ENCODE measurements around the gene EEPD1. TPM values are rescaled to one million over a fixed set of nuclear protein-coding genes. Genes with fewer than 3 reads are reported as not detected.

Gene EEPD1
- total and polyA plus RNA-seq, 4 donors = 2.3 to 12.3 (median 7.1) TPM

DNA sequence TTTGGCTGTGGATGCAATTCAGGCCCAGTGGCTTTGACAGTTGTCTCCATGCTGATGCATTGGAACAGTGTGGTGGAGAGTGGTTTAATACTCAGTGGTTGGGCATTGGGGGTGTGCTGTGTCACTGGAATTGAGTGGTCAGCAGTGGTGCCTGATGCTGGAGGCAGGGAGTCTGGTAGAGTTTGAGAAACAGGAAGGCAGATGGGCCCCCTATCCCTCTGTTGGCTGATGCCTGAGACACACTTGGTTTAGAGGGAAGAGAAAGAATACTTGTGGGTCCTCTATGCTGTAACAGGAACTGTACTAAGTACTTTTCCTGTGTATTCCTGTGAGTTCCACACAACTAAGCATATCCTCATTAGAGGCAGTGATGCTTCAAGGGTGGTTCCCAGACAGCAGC is 55.4 kb downstream of the EEPD1 start:
- Histone ChIP-seq H3K9me3 (ENCODE audit: control insufficient read depth in 4 of 4, low read length in 3 of 4) (no peaks in the 10 kb centered on the region), H3K36me3 (ENCODE audit: control insufficient read depth in 4 of 4, insufficient read depth in 3 of 4, low read depth in 1 of 4, low read length in 3 of 4) (no peaks in the 10 kb centered on the region), H3K4me3 (ENCODE audit: low read depth in 1 of 3, low read length in 3 of 3) (no peak overlapping the region), H3K27ac (ENCODE audit: low read depth in 1 of 2, low read length in 2 of 2) (no peak overlapping the region), H3K27me3 (ENCODE audit: control insufficient read depth in 4 of 4, insufficient read depth in 4 of 4, low read length in 3 of 4) (no peaks in the 10 kb centered on the region), H3K9ac (ENCODE audit: low read depth in 1 of 2, low read length in 2 of 2) (no peak overlapping the region), H3K4me1 (ENCODE audit: control insufficient read depth in 4 of 4, insufficient read depth in 4 of 4, low read length in 3 of 4) (peaks cover 12 to 46% (median 25%) of the 10 kb centered on the region in 4 donors)
- no peak for DNase-seq (ENCODE audit: low spot score)
- TF ChIP-seq, protein P1, sequence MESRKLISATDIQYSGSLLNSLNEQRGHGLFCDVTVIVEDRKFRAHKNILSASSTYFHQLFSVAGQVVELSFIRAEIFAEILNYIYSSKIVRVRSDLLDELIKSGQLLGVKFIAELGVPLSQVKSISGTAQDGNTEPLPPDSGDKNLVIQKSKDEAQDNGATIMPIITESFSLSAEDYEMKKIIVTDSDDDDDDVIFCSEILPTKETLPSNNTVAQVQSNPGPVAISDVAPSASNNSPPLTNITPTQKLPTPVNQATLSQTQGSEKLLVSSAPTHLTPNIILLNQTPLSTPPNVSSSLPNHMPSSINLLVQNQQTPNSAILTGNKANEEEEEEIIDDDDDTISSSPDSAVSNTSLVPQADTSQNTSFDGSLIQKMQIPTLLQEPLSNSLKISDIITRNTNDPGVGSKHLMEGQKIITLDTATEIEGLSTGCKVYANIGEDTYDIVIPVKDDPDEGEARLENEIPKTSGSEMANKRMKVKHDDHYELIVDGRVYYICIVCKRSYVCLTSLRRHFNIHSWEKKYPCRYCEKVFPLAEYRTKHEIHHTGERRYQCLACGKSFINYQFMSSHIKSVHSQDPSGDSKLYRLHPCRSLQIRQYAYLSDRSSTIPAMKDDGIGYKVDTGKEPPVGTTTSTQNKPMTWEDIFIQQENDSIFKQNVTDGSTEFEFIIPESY (IDR thresholded peaks at IDR 0.05) = no peak
- no peak for TF ChIP-seq GABPA (IDR thresholded peaks at IDR 0.05 in 1 of 2, conservative IDR thresholded peaks at IDR 0.05 in 1 of 2)
- TF ChIP-seq NR2F2 (IDR thresholded peaks at IDR 0.05) = no peak
- no peak for TF ChIP-seq TAF1 (conservative IDR thresholded peaks at IDR 0.05)
- TF ChIP-seq RAD21 (IDR thresholded peaks at IDR 0.05) = no peak
- TF ChIP-seq HNF4A (conservative IDR thresholded peaks at IDR 0.05) = no peak
- TF ChIP-seq, protein P2, sequence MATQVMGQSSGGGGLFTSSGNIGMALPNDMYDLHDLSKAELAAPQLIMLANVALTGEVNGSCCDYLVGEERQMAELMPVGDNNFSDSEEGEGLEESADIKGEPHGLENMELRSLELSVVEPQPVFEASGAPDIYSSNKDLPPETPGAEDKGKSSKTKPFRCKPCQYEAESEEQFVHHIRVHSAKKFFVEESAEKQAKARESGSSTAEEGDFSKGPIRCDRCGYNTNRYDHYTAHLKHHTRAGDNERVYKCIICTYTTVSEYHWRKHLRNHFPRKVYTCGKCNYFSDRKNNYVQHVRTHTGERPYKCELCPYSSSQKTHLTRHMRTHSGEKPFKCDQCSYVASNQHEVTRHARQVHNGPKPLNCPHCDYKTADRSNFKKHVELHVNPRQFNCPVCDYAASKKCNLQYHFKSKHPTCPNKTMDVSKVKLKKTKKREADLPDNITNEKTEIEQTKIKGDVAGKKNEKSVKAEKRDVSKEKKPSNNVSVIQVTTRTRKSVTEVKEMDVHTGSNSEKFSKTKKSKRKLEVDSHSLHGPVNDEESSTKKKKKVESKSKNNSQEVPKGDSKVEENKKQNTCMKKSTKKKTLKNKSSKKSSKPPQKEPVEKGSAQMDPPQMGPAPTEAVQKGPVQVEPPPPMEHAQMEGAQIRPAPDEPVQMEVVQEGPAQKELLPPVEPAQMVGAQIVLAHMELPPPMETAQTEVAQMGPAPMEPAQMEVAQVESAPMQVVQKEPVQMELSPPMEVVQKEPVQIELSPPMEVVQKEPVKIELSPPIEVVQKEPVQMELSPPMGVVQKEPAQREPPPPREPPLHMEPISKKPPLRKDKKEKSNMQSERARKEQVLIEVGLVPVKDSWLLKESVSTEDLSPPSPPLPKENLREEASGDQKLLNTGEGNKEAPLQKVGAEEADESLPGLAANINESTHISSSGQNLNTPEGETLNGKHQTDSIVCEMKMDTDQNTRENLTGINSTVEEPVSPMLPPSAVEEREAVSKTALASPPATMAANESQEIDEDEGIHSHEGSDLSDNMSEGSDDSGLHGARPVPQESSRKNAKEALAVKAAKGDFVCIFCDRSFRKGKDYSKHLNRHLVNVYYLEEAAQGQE (IDR thresholded peaks at IDR 0.05) = no peak
- no peak for TF ChIP-seq SP1 (IDR thresholded peaks at IDR 0.05)

DNA sequence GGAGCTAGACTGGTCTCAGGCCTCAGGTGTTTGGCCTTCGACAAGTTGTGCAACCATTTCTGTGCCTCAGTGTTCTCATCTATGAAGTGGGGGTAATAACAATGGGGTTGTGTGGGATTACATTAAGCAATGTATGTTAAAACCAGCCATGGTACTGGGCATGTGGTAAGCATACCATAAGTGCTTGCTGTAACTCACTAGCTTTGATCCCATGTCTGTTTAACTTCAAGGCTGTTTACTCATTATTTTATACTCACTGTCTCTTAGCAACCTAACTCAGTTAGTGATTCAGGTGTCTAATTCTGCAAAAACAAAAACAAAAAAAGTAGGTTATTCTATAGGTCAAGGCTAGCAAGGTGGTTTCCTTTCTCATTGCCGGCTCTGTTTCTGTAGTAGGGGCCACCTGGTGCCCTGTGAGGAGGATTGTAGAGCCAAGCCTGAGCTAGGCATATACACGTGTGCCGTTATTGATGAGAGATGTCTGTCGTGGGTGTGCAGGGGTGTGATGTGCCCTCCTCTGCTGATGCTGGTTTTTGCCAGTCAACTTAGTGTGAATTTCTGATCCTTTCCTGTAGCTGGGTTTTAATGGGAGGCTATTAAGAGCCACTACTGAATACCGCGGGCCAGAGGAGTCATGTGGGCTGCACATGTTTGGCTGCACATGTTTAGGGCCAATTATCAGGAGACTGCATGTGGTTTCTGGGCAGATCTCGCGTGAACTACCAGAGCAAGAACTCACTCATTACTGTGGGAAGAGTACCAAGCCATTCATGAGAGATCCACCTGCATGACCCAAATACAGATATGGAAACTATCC is 56.2 kb downstream of the EEPD1 start:
- Histone ChIP-seq H3K36me3 (ENCODE audit: control insufficient read depth in 4 of 4, insufficient read depth in 3 of 4, low read depth in 1 of 4, low read length in 3 of 4) (no peaks in the 10 kb centered on the region), H3K27ac (ENCODE audit: low read depth in 1 of 2, low read length in 2 of 2) (no peak overlapping the region), H3K4me1 (ENCODE audit: control insufficient read depth in 4 of 4, insufficient read depth in 4 of 4, low read length in 3 of 4) (peaks cover 12 to 43% (median 25%) of the 10 kb centered on the region in 4 donors), H3K9me3 (ENCODE audit: control insufficient read depth in 4 of 4, low read length in 3 of 4) (no peaks in the 10 kb centered on the region), H3K27me3 (ENCODE audit: control insufficient read depth in 4 of 4, insufficient read depth in 4 of 4, low read length in 3 of 4) (no peaks in the 10 kb centered on the region), H3K9ac (ENCODE audit: low read depth in 1 of 2, low read length in 2 of 2) (no peak overlapping the region), H3K4me3 (ENCODE audit: low read depth in 1 of 3, low read length in 3 of 3) (no peak overlapping the region)
- TF ChIP-seq FOXA2 (IDR thresholded peaks at IDR 0.05) = no peak
- no peak for TF ChIP-seq NR2F2 (IDR thresholded peaks at IDR 0.05)
- no peak for TF ChIP-seq TAF1 (conservative IDR thresholded peaks at IDR 0.05)
- DNase-seq (ENCODE audit: low spot score) = no peak
- 91% methylated on average over 9 of the region's 9 CpGs for WGBS

DNA sequence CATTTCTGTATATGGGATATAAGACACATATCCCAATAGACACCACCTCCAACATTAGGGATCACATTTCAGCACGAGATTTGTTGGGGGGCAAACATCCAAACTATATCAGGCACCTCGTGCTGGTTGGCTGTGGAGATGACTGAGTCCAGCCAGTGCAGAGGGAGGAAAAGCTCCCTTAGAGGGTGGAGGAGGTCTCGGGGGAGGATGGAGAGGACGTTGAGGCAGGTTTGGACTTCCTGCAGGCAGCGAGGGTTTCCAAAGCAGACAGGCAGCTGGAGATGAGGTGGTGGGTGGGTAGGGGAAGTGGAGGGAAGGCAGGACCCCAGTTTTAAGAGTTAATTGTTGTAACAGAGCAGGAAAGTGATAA is 56.7 kb downstream of the EEPD1 start:
- WGBS = 80% methylated on average over 5 of the region's 5 CpGs
- Histone ChIP-seq H3K9me3 (ENCODE audit: control insufficient read depth in 4 of 4, low read length in 3 of 4) (no peaks in the 10 kb centered on the region), H3K4me1 (ENCODE audit: control insufficient read depth in 4 of 4, insufficient read depth in 4 of 4, low read length in 3 of 4) (peaks cover 12 to 38% (median 25%) of the 10 kb centered on the region in 4 donors), H3K36me3 (ENCODE audit: control insufficient read depth in 4 of 4, insufficient read depth in 3 of 4, low read depth in 1 of 4, low read length in 3 of 4) (no peaks in the 10 kb centered on the region), H3K27ac (ENCODE audit: low read depth in 1 of 2, low read length in 2 of 2) (no peak overlapping the region), H3K4me3 (ENCODE audit: low read depth in 1 of 3, low read length in 3 of 3) (no peak overlapping the region), H3K9ac (ENCODE audit: low read depth in 1 of 2, low read length in 2 of 2) (no peak overlapping the region), H3K27me3 (ENCODE audit: control insufficient read depth in 4 of 4, insufficient read depth in 4 of 4, low read length in 3 of 4) (no peaks in the 10 kb centered on the region)
- DNase-seq (ENCODE audit: low spot score) = no peak
- TF ChIP-seq FOXA1 (IDR thresholded peaks at IDR 0.05) (no peak), HNF4G (IDR thresholded peaks at IDR 0.05) (no peak), TAF1 (conservative IDR thresholded peaks at IDR 0.05) (no peak), HNF4A (conservative IDR thresholded peaks at IDR 0.05) (no peak), JUND (IDR thresholded peaks at IDR 0.05) (no peak), FOXA2 (IDR thresholded peaks at IDR 0.05) (no peak), YY1 (IDR thresholded peaks at IDR 0.05) (no peak), GABPA (IDR thresholded peaks at IDR 0.05 in 1 of 2, conservative IDR thresholded peaks at IDR 0.05 in 1 of 2) (no peak), RXRA (IDR thresholded peaks at IDR 0.05) (no peak), EGR1 (IDR thresholded peaks at IDR 0.05; ENCODE audit: low read depth in 2 of 2) (no peak), NR2F2 (IDR thresholded peaks at IDR 0.05) (no peak), RAD21 (IDR thresholded peaks at IDR 0.05) (no peak)
- TF ChIP-seq, protein P3, sequence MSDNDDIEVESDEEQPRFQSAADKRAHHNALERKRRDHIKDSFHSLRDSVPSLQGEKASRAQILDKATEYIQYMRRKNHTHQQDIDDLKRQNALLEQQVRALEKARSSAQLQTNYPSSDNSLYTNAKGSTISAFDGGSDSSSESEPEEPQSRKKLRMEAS (IDR thresholded peaks at IDR 0.05) = no peak
- TF ChIP-seq, protein P1 (IDR thresholded peaks at IDR 0.05) = no peak
- TF ChIP-seq, protein P4, sequence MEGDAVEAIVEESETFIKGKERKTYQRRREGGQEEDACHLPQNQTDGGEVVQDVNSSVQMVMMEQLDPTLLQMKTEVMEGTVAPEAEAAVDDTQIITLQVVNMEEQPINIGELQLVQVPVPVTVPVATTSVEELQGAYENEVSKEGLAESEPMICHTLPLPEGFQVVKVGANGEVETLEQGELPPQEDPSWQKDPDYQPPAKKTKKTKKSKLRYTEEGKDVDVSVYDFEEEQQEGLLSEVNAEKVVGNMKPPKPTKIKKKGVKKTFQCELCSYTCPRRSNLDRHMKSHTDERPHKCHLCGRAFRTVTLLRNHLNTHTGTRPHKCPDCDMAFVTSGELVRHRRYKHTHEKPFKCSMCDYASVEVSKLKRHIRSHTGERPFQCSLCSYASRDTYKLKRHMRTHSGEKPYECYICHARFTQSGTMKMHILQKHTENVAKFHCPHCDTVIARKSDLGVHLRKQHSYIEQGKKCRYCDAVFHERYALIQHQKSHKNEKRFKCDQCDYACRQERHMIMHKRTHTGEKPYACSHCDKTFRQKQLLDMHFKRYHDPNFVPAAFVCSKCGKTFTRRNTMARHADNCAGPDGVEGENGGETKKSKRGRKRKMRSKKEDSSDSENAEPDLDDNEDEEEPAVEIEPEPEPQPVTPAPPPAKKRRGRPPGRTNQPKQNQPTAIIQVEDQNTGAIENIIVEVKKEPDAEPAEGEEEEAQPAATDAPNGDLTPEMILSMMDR (IDR thresholded peaks at IDR 0.05; ENCODE audit: low read depth, low read length, missing input control) = no peak

Measured in liver (tissue), 9 donors.